Right hindlimb (tissue), 1 donor: Measurements from ENCODE around the gene SPAG17.

Experiments used
- DNase-seq: peaks from one replicate; pipeline ENCODE4 v3.0.0-alpha.2; 2018

SPAG17 gene

GRCh38 chr1:118185084-118185832 is at the start of gene SPAG17:
Gene SPAG17 (minus strand): TSS chr1:118185228. CDS start chr1:118185157, 71 bp downstream.
- peak; percentile 91 for DNase-seq

DNA sequence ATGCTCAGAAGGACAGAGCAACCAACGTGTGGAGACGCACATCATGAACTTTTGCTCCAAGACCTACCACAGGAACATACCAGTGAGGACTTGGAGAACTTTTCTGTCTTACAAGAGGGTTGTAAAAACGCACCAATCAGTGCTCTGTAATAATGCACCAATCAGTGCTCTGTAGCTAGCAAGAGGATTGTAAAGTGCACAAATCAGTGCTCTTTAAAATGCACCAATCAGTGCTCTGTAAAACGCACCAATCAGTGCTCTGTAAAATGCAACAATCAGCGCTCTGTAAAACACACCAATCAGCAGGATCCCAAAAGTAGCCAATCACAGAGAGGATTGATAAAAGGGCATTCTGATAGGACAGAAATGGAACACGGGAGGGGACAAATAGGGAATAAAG is 40.4 kb upstream of the SPAG17 start:
- no peak for DNase-seq

DNA sequence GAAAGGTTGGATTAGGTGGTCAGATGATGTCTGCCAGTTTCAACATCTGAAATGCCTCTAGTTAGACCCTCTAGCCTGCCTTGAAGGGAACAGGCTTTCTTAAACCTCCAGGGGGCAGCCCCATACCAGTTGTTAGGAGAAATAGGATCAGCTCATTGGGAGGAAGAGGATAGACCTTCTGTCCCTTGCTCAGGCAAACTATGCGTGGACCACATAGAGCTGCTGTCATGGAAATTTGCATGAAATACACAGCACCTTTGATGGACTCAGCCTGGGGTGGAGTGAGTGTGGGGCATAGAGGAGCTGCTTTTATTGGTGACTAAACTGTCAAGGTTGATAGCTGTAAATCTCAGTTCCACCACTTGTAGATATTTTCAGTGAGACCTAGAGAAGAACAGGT is 38.4 kb upstream of the SPAG17 start:
- DNase-seq = peak; percentile 60

- no peak for DNase-seq
These were observed 34.4 kb upstream of the SPAG17 start for GRCh38 chr1:118219438-118219837.

- no peak for DNase-seq
These were observed 32.3 kb upstream of the SPAG17 start for GRCh38 chr1:118217141-118217838.

GRCh38 chr1:118214866-118215265 is 29.8 kb upstream of the SPAG17 start:
- no peak for DNase-seq

GRCh38 chr1:118210723-118211110 is 25.7 kb upstream of the SPAG17 start:
- no peak for DNase-seq

DNA sequence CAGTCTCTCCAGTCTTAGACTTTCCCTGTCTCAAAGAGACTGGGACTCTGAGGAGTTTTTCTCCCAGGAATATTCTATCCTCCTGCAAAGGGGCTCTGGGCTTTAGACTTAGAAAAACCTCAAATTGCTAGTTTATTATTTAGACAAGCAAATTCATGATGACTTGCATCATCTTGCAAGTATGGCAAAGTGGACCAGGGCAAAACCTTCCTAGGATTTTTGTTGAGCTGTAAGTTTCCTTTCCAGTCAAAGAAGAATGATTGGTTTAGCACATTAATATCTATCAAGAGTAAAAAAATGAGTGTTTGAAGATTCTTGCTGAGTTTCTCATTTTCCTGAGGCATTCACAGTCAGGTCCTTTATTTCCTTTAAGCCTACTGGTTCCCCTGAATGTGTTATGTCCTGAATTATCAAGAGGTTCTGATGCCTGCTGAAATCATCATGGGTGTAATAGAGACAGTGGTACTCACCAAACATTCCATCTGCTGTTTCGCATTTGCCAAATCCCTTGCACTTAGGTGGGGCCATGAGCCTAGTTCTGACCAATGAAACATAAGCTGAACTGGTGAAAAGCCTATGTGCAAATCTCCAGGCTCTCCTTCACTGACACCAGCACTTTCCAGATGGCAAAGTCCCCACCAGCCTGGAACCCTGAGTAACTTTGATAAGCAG is 25.2 kb upstream of the SPAG17 start:
- no peak for DNase-seq

DNA sequence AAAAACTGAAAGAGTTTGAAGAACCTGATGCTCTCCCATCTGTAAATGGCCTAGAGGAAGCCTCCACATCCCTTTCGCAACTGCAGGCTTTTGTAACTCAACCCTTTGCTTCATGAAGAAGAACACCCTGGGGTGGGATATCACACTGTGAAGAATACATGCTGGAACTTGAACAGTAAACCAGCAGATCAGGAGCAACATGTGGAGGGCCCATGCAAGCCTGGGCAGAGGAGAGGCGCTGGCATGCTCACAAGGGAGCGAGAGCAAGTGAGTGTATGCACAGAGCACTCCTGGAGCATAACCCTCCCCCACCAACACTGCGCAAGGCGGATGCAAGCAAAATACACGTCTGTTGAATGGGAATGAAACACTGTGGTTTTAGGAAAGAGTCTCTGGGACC is 24.6 kb upstream of the SPAG17 start:
- no peak for DNase-seq

DNA sequence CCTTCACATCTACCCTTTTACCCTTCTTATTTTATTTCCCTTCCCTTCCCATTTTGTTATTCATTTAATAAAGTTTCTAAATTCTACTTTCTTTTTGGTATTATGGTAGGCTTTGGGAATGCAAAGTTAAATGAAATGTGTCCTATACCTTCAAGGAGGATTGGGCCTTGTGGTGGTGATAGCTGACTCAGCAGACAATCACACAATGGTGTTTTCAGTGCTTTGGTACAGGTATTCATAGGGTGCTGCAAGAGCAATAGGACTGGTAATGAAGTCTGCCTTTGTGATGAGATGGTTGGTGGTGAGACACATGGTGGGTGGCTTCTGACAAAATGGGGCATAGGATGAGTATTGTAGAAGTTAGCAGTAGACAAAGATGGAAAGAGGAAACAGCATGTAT is 21.9 kb upstream of the SPAG17 start:
- DNase-seq = no peak

DNA sequence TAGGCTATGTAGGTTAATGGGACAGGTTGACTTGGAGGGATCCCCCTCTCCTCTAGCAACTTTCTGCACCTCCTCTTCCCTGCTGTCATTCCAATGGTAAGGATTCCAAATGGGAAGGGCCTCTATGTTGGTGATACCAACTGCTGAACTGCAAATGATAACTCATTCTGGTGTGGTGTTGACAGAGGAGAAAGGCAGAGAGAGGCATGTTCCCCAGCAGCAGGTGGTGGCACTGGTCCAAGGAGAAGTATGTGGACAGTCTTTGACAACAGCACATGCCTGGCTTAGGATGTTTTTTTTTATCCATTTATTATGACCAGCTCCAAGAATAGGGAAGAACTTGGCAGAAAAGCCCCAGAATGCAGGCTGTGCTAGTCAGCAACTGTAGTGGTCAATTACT is 19.6 kb upstream of the SPAG17 start:
- peak; percentile 68 for DNase-seq

GRCh38 chr1:118204105-118204504 is 19.1 kb upstream of the SPAG17 start:
- no peak for DNase-seq

DNA sequence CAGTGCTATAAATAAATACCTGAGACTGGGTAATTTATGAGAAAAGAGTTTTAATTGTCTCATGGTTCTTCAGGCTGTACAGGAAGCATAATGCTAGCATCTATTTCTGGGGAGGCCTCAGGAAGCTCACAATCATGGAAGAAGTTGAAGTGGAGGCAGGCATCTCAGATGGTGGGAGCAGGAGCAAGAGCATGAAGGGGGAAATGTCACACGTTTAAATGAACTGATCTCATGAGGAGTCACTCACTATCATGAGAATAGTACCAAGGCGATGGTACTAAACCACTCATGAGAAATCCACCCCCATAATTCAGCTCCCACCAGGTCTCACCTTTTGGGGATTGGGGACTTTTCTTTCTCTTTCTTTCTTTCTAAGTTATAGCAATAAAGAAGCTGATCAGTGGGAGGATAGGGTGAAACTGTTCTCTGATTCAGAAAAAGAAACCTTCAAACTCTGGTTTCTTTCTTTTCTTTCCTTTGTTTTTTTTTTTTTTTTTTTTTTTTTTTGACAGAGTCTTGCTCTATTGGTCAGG is 17.1 kb upstream of the SPAG17 start:
- DNase-seq = no peak

DNA sequence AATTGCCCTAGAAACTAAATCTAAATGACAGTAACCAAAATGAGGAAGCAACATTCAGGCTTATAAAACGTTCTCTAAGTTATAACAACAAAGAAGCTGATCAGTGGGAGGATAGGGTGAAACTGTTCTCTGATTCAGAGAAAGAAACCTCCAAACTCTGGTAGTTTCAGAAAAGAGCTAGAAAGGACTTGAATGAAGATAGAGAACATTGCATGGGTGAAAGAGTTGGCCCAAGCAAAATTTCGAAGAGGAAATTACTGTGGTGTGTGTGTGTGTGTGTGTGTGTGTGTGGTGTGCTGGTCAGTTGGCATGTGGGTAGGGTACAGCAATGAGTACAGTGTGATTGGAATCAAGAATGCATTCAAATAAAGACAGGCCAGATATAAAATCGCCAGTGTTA is 16.5 kb upstream of the SPAG17 start:
- no peak for DNase-seq

- DNase-seq = no peak
These were observed 15.8 kb upstream of the SPAG17 start for GRCh38 chr1:118200836-118201235.

- no peak for DNase-seq
These were observed 5.5 kb upstream of the SPAG17 start for GRCh38 chr1:118190561-118190960.

DNA sequence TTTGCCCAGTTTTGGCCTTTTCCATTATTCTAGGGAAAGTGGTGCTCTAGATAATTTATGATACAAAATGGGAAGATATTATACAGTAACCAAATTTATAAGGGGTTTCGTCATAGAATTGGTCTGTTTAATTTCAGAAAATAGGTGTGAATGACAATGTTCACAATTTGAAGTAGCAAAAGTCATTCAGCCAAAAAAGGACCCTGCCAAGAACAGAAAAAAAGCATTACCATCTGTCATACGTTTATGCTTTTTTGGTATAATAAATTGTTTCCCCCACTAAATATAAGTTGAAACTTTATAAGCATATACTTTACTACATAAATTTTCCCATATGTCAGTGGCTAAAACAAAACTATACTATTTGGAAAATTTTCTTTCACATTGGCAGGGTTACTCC is 4.5 kb upstream of the SPAG17 start:
- DNase-seq = no peak

GRCh38 chr1:118188411-118188810 is 3.4 kb upstream of the SPAG17 start:
- DNase-seq = no peak

DNA sequence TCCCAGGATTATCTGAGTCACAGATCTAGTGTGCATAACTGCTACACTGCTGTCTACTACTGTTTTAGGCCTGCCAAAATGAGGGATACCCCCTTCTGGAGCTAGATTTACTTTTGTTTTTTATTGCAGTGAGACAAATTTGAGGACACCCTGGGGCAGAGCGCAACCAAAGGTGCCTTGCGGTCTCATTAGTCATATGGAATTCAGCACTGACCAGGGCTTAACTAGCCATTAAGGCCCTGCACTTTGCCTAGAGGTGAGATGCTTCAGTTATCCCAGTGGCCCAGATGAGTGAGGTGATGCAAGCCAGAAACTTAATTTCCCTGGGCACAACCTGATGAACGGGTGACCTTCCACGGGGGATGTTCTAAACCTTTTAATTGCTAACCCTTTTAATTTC is 998 bp upstream of the SPAG17 start:
- DNase-seq = no peak

DNA sequence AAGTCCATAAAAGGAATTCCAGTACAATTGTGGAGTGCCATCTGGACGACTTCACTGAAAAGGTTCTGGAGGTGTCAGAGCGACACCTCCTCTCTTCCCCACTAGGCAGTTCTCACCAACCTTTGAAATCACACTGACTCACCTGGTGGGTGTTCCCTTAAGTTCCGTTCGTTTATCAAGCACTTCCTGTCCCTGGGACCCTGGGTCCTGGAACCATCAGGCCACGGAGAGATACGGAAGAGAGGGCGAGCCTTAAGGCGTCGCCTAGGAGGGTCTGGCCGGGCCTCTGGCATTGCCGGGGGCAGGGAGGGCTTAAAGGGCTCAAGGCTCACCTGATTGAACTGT is 317 bp downstream of the SPAG17 start:
- DNase-seq = no peak

GRCh38 chr1:118183586-118183985 is 1.4 kb downstream of the SPAG17 start:
- DNase-seq = no peak

DNA sequence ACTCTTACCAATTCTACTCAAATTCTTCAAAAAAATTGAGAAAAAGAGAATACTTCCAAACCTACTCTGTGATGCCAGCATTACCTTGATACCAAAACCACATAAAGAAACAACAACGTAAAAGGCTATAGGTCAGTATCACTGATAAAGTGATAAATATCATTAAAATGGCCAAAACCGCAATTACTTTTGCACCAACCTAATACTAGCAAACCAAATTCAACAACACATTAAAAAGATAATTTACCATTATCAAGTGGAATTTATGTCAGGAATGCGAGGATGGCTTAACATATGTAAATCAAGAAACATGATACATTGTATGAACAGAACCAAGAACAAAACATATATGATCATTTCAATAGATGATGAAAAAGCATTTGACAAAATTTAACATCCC is 7.0 kb downstream of the SPAG17 start:
- DNase-seq = no peak

- no peak for DNase-seq
These were observed 16.0 kb downstream of the SPAG17 start for GRCh38 chr1:118169016-118169415.

GRCh38 chr1:118160806-118161205 is 24.2 kb downstream of the SPAG17 start:
- no peak for DNase-seq
